Amygdala (tissue), 56 donors: ENCODE results near the gene GP1BB.

Experiments used
- DNase-seq, 56 donors: peaks; one replicate each; lab custom pipeline; 2025; lab: John Stamatoyannopoulos, UW

Gene GP1BB

DNA sequence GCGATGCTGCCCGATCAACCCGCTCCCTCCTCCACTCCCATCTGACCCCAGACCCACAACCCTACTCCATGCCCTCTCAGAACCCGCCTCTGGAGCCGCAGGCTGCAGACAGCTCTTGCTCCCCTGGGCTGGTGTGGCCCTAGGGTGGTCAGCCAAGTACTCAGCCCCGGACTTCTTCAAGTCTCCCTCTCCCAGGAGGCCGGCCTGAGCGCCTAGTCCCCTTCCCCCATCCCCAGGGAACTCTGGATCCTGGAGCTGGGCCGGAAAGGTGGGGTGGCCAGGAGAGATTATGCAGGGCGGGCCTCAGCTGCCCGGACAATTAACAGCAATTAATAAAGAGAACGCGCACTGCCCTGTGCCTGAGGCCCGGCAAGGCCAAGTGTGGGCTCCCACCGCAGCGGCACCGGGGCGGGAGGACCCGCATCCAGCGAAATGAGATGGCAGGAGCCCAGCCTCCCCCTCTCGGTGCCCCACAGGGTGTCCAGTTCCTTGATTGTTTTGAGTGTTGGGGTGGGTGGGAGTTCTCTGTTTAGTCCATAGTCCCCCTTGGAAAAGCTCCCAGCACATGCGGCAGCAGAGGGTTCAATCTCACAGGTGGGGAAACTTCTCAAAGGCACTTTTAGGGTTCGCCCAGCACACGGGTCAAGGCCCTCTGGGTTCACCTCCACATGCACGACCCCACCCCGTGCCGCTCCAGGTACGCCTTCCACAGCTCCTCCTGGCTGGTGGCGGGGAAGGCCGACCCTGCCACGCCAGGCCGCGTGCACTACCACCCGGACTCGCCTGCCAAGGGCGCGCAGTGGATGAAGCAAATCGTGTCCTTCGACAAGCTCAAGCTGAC lies 40.3 kb downstream of the GP1BB start:
- no peak for DNase-seq

DNA sequence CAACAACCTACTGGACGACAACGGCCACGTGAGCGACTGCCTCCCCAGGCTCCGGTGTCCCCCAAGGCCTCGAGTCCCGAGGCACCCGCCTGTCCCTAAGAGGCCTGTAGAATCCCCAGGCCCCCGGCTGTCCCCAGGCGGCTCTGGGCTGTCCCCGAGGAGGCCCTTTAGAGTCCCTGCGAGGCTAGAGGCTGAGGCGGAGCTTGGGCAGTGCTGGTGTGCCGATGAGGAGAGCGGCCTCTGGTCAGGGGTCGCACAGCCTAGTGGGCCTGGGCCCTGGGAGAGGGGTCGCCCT lies 40.9 kb downstream of the GP1BB start:
- DNase-seq, result no peak

DNA sequence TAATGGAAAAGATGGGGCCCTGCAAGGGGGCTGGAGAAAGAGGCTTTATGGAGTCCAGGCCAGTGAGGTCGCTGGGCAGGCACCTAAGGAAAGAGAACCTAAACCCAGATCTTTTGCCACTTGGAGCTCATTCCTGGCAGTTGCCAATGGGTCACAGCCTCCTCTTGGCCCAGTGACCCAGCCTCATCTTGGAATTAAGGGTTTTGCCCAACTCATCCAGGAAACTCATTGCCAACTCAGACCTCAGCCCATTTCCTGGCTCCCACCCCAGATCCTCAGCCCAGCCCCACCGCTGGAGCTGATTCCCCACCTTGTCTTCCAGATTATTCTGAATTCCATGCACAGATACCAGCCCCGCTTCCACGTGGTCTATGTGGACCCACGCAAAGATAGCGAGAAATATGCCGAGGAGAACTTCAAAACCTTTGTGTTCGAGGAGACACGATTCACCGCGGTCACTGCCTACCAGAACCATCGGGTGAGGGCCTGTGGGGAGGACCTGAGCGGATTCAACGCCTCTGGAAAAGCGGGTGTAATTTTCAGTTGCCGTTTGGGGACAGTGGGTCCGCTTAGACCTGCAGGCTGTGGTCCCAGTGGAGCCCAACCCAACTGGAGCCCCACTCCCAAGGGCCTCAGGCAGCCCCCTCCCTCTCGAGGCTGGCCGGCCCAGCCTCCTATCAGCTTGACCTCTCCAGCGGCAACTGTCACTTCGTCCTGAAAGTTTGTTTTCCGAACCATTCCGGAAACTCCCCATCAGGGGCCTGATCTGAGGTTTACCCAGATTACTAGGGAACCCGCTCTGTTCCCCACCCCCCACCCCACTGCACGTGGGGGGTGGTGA lies 41.5 kb downstream of the GP1BB start:
- DNase-seq, result no peak

DNA sequence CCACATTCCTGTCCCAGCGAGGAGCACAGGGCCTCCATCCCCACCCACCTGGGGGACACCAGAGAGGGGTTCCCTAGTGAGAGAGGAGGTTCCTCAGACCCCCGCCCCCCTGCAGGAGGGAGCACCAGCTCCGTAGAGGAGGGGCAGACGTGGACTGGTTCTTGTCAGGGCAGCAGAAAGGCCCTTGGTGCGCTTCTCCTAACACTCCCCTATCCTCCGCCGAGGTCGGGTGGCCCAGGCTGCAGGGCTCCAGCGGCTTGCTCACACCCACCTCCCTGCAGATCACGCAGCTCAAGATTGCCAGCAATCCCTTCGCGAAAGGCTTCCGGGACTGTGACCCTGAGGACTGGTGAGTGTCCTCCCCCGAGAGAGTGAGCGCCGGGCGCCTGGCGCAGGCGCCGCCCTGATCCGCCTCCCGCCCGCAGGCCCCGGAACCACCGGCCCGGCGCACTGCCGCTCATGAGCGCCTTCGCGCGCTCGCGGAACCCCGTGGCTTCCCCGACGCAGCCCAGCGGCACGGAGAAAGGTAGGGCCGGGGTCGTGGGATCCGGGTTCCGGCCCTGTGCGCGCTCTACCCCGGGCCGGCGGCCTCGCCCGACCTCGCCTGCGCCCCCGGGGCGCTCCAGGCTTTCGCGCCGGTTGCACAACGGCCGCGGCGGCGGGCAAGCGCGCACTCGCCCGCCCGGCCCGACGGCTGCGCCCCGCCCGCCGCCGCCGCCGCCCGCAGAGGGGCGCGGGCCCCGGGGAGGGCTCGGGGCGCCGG lies 42.3 kb downstream of the GP1BB start:
- no peak for DNase-seq

DNA sequence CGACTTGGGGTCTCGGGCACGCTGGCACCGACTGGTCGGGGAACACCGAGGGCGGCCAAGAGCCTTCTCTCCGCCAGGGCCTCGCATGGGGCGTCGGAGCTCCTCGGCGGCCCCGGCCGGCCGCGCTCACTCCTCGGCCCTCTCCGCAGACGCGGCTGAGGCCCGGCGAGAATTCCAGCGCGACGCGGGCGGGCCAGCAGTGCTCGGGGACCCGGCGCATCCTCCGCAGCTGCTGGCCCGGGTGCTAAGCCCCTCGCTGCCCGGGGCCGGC lies 42.8 kb downstream of the GP1BB start:
- no peak for DNase-seq

DNA sequence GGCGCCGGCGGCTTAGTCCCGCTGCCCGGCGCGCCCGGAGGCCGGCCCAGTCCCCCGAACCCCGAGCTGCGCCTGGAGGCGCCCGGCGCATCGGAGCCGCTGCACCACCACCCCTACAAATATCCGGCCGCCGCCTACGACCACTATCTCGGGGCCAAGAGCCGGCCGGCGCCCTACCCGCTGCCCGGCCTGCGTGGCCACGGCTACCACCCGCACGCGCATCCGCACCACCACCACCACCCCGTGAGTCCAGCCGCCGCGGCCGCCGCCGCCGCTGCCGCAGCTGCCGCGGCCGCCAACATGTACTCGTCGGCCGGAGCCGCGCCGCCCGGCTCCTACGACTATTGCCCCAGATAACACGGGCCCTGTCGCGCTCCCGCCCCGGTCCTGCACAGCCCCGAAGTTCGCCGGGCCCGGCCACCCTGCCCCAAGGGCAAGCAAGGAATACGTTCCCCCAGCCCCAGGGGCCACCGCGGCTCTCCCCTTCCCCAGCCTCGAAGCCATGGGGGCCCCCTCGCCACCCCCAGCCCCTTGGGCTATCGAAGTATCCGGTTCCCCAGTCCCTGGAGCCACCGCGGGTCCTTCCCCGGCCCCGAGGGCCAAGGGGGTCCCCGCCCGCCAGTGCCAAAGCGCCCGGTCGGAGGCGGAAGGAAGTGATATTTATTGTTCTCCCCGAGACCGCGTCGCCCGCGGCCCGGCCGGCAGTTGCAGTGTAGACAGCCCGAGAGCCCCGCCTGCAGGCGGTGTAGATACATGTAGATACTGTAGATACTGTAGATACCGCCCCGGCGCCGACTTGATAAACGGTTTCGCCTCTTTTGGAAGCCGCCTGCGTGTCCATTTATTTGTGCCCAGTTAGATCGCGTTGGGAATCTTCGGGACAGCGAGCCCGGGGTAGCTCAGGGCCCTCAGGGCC lies 43.4 kb downstream of the GP1BB start:
- no peak for DNase-seq

DNA sequence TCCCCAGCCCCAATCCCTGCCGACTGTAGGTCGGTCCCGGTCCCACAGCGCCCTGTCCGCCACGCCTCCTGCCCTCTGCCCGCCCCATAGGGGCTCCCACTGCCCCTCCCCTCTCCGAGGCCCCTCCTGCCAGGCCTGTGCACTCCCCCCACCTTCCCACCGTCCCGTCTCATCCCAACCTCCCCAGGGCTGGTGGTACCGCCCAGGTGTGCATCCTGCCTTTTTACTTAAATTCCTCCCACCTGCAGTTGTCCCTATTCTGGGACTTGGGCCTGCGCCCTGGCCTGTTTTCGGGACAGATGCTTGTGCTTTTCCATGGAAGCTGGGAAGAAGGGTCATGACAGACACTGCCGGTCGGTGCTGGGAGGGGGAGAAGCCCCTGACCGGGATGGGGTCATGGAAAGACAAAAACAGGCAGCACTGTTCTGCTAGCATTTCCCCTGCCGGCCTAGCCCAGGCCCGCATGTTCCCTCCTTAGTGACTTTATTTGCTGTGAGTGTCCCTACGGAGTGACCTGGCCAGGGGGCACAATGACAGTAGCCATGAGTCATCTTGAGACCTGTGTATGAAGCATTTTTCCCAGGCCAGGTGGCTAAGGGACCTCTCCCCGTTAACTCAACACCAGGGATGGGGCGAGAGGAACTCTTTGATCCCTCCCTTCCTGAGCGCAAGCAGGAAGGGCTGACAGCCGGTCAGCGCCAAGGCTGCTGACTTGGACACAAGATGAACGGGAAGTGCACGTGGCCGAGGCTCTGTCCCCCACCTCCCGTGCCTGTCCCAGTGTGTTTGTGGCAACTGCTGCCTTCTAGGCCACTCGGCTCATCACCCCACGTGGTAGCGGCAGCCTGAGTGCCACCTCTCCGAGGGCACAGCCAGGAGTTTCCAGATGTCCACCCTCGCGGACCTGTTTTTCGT lies 44.3 kb downstream of the GP1BB start:
- DNase-seq, result no peak

DNA sequence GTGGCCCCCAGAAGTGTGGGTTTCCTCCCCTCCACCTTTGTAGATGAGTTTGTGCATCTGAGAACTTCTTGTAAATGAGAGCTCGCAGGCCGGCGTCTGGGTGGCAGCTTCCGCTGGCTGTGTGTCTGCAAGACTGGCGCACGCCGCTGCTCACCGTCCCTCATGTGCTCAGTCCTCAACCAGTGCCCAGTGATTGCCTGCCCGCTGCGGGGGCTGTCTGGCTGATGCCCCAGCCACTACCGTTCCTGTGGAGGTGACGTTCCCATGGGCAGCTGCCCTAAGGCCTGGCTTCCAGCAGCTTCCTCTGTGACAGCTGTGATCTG lies 46.0 kb downstream of the GP1BB start:
- no peak for DNase-seq

DNA sequence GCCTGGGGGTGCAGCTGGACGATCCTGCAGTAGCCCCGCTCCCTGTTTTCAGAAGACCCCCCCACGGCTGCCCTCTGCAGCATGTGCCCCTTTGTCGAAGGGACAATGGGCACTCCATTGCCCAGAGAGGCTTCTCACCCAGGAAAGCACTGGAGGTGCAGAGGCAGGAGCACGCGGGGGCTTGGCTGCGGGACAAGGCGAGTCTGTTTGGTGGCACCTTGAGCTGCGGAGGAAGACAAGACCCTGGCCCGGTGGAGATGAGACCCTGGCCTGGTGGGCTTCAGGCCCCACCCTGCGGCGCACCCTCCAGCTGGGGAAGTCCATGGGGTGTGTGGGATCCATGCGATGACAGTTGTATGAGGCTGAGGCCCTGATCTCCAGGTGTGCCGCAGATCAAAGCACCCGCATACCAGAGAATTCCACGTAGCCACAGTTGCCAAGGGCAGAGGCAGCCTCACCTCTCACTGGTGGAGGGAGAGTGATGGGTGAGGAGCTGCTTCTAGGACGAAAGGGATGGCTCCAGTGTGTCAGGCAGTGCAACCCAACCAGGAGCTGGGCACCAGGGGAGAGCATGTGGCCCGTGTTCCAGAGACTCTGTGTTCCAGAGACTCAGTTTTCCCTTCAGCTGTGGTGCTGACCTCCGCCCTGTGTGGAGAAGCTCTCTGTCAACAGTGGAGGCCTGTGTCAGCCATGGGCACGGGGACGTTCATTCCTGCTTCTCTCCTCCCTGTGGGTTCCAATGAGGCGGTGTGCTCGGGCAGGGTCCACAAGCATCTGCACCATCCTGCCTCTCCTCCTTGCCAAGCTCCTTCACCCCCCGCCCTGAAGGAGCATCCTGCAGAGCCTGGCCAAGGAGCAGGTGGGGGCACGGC lies 47.2 kb downstream of the GP1BB start:
- no peak for DNase-seq

DNA sequence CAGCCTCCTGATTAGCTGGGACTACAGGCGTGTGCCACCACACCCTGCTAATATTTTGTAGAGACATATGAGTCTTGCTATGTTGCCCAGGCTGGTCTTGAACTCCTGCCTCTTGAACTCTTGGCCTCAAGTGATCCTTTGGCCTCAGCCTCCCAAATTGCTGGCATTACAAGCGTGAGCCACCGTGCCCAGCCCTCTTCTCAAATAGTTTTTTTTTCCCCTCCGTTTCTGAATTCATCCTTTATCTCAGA lies 49.0 kb downstream of the GP1BB start:
- DNase-seq, result no peak

DNA sequence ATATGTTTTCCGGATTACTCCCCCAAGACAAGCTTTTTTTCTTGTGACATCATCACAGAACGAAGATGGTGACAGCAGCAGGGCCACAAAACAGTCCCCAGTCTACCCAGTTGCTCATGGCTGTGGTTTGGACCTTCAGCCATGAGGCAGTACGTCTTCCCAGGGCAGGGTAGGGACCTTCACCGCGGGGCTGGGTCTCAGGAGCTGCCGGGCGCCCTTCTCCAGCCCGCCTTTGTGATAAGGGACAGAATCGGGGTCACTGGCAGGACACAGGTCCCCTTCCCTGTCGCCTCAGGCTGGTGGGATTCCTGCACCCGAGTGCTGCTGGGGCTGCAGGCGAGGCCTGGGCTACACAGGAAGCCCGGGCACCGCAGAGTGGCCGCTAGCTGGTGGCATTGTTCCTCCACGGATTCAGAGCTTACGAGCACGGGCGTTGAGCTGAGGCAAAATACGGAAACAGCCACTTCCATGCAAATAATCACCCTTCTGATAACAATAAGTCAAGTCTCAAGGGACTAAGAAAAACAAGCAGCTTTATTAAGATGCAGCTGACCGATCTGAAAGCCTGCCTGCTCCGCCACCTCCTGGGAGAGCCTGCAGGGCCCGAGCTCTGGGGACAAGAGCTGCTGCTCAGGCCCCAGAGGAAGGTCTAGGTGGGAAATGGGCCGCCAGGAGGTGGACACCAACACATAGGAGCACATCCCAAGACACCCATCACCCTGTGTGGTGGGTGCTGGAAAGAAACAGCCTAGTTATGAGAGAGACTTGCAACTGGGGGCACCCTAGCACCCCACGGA lies 49.5 kb downstream of the GP1BB start:
- DNase-seq, result no peak

DNA sequence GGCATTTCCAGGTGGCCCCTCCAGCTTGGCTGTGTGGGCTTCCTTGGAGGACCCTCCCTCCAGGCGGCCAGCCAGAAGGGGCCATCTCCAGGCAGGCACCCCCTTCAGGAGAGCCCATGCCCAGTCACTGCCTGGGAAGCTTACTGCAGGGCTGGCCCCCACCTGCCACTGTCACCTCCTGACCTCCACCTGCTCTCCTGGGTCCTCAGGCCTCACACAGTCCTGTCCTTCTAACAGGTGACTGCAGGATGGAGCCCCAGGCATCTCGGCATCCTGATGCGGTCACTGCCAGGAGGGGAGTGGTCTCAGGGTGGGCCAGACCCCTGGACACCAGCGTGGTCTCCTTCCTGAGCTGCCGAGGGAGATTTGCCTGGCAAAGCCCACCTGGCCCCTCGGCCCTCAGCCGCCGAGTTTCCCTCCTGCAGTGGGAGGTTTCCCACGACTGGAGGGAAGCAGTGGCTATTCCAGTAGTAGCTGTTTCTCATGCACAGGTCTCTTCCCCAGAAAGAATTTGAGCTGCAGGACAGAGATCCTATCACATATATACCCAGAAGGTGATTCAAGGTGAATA lies 50.2 kb downstream of the GP1BB start:
- DNase-seq, result no peak
